Progenitor cell of endocrine pancreas (in vitro differentiated cells): ENCODE measurements around the gene ABCB9. TPM values are rescaled to one million over a fixed set of nuclear protein-coding genes. Genes with fewer than 3 reads are reported as not detected.

ENCODE experiments used
- DNase-seq: peaks from one replicate; pipeline ENCODE4 v3.0.0; 2021; ENCODE audit warnings: low spot score; ENCODE audit not compliant: unreplicated experiment
- H3K27ac Mint-ChIP-seq: 2 replicates; pipeline ENCODE4 v1.8.0; 2021; ENCODE audit warnings: mild to moderate bottlenecking, moderate library complexity, mixed read lengths
- H3K27me3 Mint-ChIP-seq: 2 replicates; pipeline ENCODE4 v1.8.0; 2021; ENCODE audit warnings: mixed read lengths
- H3K36me3 Mint-ChIP-seq: 2 replicates; pipeline ENCODE4 v1.8.0; 2022; ENCODE audit warnings: mixed read lengths; ENCODE audit not compliant: insufficient read depth
- H3K4me1 Mint-ChIP-seq: 2 replicates; pipeline ENCODE4 v1.8.0; 2021; ENCODE audit warnings: low read depth, mixed read lengths
- H3K4me3 Mint-ChIP-seq: 2 replicates; pipeline ENCODE4 v1.8.0; 2021; ENCODE audit warnings: low read depth, mild to moderate bottlenecking, moderate library complexity, mixed read lengths
- H3K9me3 Mint-ChIP-seq: 2 replicates; pipeline ENCODE4 v1.8.0; 2021; ENCODE audit warnings: low read depth, mixed read lengths
- CTCF ChIP-seq: fragments of 200-600 bp; sonication (generic); IDR thresholded peaks from one replicate; pipeline ENCODE4 v1.5.0; 2021; ENCODE audit warnings: antibody characterized with exemption, mild to moderate bottlenecking; ENCODE audit not compliant: unreplicated experiment
- total RNA-seq: library from RNA; stranded (reverse); gene quantifications from 2 replicates; pipeline ENCODE4 v1.2.1, GENCODE V29; 2021

ABCB9 gene
- total RNA-seq, 1 donor from 2014 or later = 10.4 TPM

- no peak overlapping the region for H3K27ac Mint-ChIP-seq
- DNase-seq = no peak
- no peaks in the 10 kb centered on the region for H3K36me3 Mint-ChIP-seq
- H3K4me1 Mint-ChIP-seq = no peaks in the 10 kb centered on the region
- TF ChIP-seq CTCF = no peak
- no peaks in the 10 kb centered on the region for H3K27me3 Mint-ChIP-seq
- H3K9me3 Mint-ChIP-seq = no peaks in the 10 kb centered on the region
- H3K4me3 Mint-ChIP-seq = no peak overlapping the region
These were observed 7.9 kb downstream of the ABCB9 start for GRCh38 chr12:122958198-122958888.

- H3K27me3 Mint-ChIP-seq = no peaks in the 10 kb centered on the region
- DNase-seq = no peak
- no peak for TF ChIP-seq CTCF
- H3K27ac Mint-ChIP-seq = no peak overlapping the region
- H3K4me1 Mint-ChIP-seq = no peaks in the 10 kb centered on the region
- H3K36me3 Mint-ChIP-seq = no peaks in the 10 kb centered on the region
- no peaks in the 10 kb centered on the region for H3K9me3 Mint-ChIP-seq
- H3K4me3 Mint-ChIP-seq = no peak overlapping the region
These were observed 10.2 kb downstream of the ABCB9 start for GRCh38 chr12:122956035-122956434.

DNA sequence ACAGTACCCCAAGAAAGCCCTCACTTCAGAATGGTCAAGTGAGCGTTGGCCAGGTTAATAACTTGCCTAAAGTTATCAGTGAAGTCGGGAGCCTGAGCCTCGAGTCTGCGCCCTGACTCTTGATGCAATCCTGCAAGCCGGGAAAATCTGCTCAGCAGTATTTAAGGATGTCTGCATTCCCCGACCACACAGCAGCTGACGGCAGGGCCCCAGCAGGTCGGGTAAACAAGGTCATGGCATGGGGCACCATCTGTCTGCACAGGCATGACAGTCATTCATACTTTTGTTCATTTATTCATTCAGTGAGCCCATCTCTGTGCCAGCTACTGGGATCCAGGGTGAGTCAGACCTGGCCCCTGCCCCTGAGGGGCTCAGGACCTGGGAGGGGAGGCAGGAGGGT, 11.1 kb downstream of the ABCB9 start:
- no peaks in the 10 kb centered on the region for H3K27me3 Mint-ChIP-seq

DNA sequence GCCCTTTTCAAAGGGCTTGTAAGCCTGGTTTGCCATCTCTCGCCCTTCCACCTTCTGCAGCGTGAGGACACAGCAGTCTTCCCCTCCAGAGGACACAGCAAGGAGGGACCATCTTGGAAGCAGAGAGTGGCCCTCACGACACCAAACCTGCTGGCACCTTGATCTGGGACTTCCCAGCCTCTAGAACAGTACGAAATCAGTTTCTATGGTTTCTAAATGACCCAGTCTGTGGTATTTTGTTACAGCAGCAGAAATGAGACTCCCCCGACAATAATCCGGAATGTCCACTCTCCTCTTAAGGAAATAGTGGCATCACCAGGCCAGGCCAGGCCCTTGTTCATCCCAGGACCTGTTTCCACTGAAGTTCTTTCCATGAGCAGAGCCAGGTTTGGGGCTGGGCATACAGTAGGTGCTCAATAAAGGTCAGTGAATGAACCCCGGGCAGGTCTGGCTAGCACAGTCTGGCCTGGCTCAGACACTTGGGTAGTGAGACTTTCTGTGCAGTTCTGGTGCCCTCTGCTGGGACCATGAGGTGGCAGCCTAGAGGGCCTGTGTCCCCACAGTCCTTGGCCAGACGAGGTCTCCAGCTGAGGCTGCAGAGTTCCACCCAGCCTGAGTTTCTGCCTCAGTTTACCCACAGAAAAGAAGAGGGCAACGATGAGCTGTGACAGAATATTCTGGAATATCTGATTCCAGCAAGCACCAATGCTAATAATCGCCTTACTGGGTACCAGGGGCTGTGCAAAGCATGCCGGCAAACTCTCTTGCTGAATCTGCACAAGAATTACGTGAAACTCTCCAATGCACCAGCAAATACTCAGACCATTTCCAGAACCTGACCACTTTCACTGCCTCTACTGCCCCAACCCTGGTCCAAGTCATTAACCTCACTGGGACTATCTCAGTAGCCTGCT, 14.0 kb downstream of the ABCB9 start:
- H3K4me1 Mint-ChIP-seq = no peaks in the 10 kb centered on the region
- H3K36me3 Mint-ChIP-seq = no peaks in the 10 kb centered on the region
- H3K4me3 Mint-ChIP-seq = no peak overlapping the region
- DNase-seq = peak; percentile 52
- no peak overlapping the region for H3K27ac Mint-ChIP-seq
- H3K27me3 Mint-ChIP-seq = no peaks in the 10 kb centered on the region
- peak; percentile 82 for TF ChIP-seq CTCF
- no peaks in the 10 kb centered on the region for H3K9me3 Mint-ChIP-seq

More for the DNA sequence above, 11.1 kb downstream of the ABCB9 start:
- no peak for DNase-seq
- Mint-ChIP-seq H3K9me3 (no peaks in the 10 kb centered on the region), H3K27ac (no peak overlapping the region), H3K36me3 (no peaks in the 10 kb centered on the region), H3K4me1 (no peaks in the 10 kb centered on the region), H3K4me3 (no peak overlapping the region)
- no peak for TF ChIP-seq CTCF

GRCh38 chr12:122951406-122951805, 14.9 kb downstream of the ABCB9 start:
- TF ChIP-seq CTCF = no peak
- Mint-ChIP-seq H3K27ac (no peak overlapping the region), H3K9me3 (no peaks in the 10 kb centered on the region), H3K36me3 (no peaks in the 10 kb centered on the region), H3K4me3 (no peak overlapping the region), H3K4me1 (no peaks in the 10 kb centered on the region), H3K27me3 (no peaks in the 10 kb centered on the region)
- DNase-seq = no peak
